ENCODE results near the gene LMO1. TPM values are rescaled to one million over a fixed set of nuclear protein-coding genes. Genes with fewer than 3 reads are reported as not detected.
A peak's percentile ranks its signal among the peaks of the same experiment; 100 is the strongest.

The LMO1 gene
- total RNA-seq, 4 donors from 2014 or later = 6.2 to 29.4 (median 8.2) TPM

GRCh38 chr11:8247312-8247711 is 16.4 kb downstream of the LMO1 start:
- 100% methylated on average over 1 of the region's 6 CpGs for WGBS
- H3K9me3 ChIP-seq = no peaks in the 10 kb centered on the region
- H3K27me3 ChIP-seq = peaks cover 6% of the 10 kb centered on the region
- H3K4me3 ChIP-seq = no peak overlapping the region
- TF ChIP-seq POLR2A (IDR thresholded peaks at IDR 0.05) (no peak), CTCF (IDR thresholded peaks at IDR 0.05) (peak in 1 of 2 donors; percentile 44), EP300 (IDR thresholded peaks at IDR 0.05) (no peak), POLR2AphosphoS5 (IDR thresholded peaks at IDR 0.05) (no peak)
- H3K4me1 ChIP-seq = peaks cover 14% of the 10 kb centered on the region
- H3K36me3 ChIP-seq = no peaks in the 10 kb centered on the region
- H3K27ac ChIP-seq = no peak overlapping the region
- DNase-seq (ENCODE audit: low spot score in 2 of 2) = no peak

GRCh38 chr11:8243458-8243857 is 20.2 kb downstream of the LMO1 start:
- WGBS = 98% methylated on average over 5 of the region's 5 CpGs
- no peaks in the 10 kb centered on the region for H3K36me3 ChIP-seq
- H3K27me3 ChIP-seq = peaks cover 4% of the 10 kb centered on the region
- H3K4me3 ChIP-seq = no peak overlapping the region
- no peaks in the 10 kb centered on the region for H3K4me1 ChIP-seq
- no peak for DNase-seq (ENCODE audit: low spot score in 2 of 2)
- no peak overlapping the region for H3K27ac ChIP-seq
- TF ChIP-seq EP300 (IDR thresholded peaks at IDR 0.05) (no peak), POLR2A (IDR thresholded peaks at IDR 0.05) (no peak), POLR2AphosphoS5 (IDR thresholded peaks at IDR 0.05) (no peak), CTCF (IDR thresholded peaks at IDR 0.05) (no peak)
- no peaks in the 10 kb centered on the region for H3K9me3 ChIP-seq

GRCh38 chr11:8242499-8243280 is 21.0 kb downstream of the LMO1 start:
- Histone ChIP-seq H3K4me1 (no peaks in the 10 kb centered on the region), H3K27me3 (peaks cover 4% of the 10 kb centered on the region), H3K36me3 (no peaks in the 10 kb centered on the region), H3K4me3 (no peak overlapping the region), H3K27ac (no peak overlapping the region), H3K9me3 (no peaks in the 10 kb centered on the region)
- TF ChIP-seq POLR2AphosphoS5 (IDR thresholded peaks at IDR 0.05) (no peak), POLR2A (IDR thresholded peaks at IDR 0.05) (no peak), EP300 (IDR thresholded peaks at IDR 0.05) (no peak), CTCF (IDR thresholded peaks at IDR 0.05) (no peak)
- 58% methylated on average over 15 of the region's 19 CpGs for WGBS
- no peak for DNase-seq (ENCODE audit: low spot score in 2 of 2)

- Histone ChIP-seq H3K27ac (no peak overlapping the region), H3K4me3 (no peak overlapping the region), H3K9me3 (no peaks in the 10 kb centered on the region), H3K27me3 (peaks cover 4% of the 10 kb centered on the region), H3K36me3 (no peaks in the 10 kb centered on the region), H3K4me1 (no peaks in the 10 kb centered on the region)
- TF ChIP-seq POLR2AphosphoS5 (IDR thresholded peaks at IDR 0.05) (no peak), POLR2A (IDR thresholded peaks at IDR 0.05) (no peak), CTCF (IDR thresholded peaks at IDR 0.05) (no peak), EP300 (IDR thresholded peaks at IDR 0.05) (no peak)
- DNase-seq (ENCODE audit: low spot score in 2 of 2) = no peak
- 90% methylated on average over 3 of the region's 3 CpGs for WGBS
These were observed 21.6 kb downstream of the LMO1 start for GRCh38 chr11:8242118-8242475.

- H3K27me3 ChIP-seq = peaks cover 4% of the 10 kb centered on the region
- TF ChIP-seq EP300 (IDR thresholded peaks at IDR 0.05) (no peak), CTCF (IDR thresholded peaks at IDR 0.05) (no peak), POLR2A (IDR thresholded peaks at IDR 0.05) (no peak), POLR2AphosphoS5 (IDR thresholded peaks at IDR 0.05) (no peak)
- no peak overlapping the region for H3K27ac ChIP-seq
- no peak overlapping the region for H3K4me3 ChIP-seq
- no peaks in the 10 kb centered on the region for H3K36me3 ChIP-seq
- no peaks in the 10 kb centered on the region for H3K9me3 ChIP-seq
- DNase-seq (ENCODE audit: low spot score in 2 of 2) = no peak
- H3K4me1 ChIP-seq = no peaks in the 10 kb centered on the region
These were observed 22.1 kb downstream of the LMO1 start for GRCh38 chr11:8241373-8242117.

Data from suprapubic skin (tissue), 4 donors.